GM12878 (cell line): ENCODE measurements around the gene FSHR. TPM values are rescaled to one million over a fixed set of nuclear protein-coding genes. Genes with fewer than 3 reads are reported as not detected.

Experiments
- ATAC-seq: fragments of 200-7000 bp; cut with Tn5 transposase; 3 replicates; pipeline ENCODE4 v1.9.1; 2020; ENCODE audit warnings: mild to moderate bottlenecking, moderate library complexity
- BruUV-seq: library from RNA; stranded (reverse); fragments of 400-500 nt; replicated peaks from 2 replicates; lab custom pipeline; 2021; lab: Mats Ljungman, UMichigan
- CTCF ChIA-PET: fragments of 300-600 bp; sonication (Branson Sonifier 250); formaldehyde crosslinking; extraction: SDS; loops from one replicate; lab custom pipeline; 2021; ENCODE audit warnings: inconsistent platforms; lab: Yijun Ruan, JAX
- POLR2A ChIA-PET: fragments of 350-600 bp; formaldehyde crosslinking; extraction: SDS; loops from one replicate; lab custom pipeline; 2021; ENCODE audit warnings: inconsistent platforms; lab: Charles Lee
- RAD21 ChIA-PET: fragments of 300-600 bp; sonication (Branson Sonifier 250); formaldehyde crosslinking; loops from one replicate; lab custom pipeline; 2023; ENCODE audit warnings: antibody characterized with exemption; ENCODE audit not compliant: unreplicated experiment; lab: Charles Lee
- SMC1A ChIA-PET: fragments of 300-600 bp; sonication (Branson Sonifier 250); formaldehyde crosslinking; loops from one replicate; lab custom pipeline; 2023; ENCODE audit not compliant: unreplicated experiment, uncharacterized antibody; lab: Charles Lee
- DNase-seq: peaks from one replicate; pipeline ENCODE4 v3.0.0-alpha.2; 2011; ENCODE audit warnings: low read depth, low spot score
- FAIRE-seq: peaks from 3 replicates; lab custom pipeline; 2011; peaks lifted over from hg19 to GRCh38; lab: Jason Lieb, UNC
- H2AFZ ChIP-seq: 2 replicates; pipeline ENCODE4 v1.6.0; 2011; ENCODE audit warnings: low read depth, low read length, control low read depth; ENCODE audit not compliant: control insufficient read depth
- H3K27ac ChIP-seq: 2 replicates; pipeline ENCODE4 v1.5.1; 2011; ENCODE audit warnings: control low read depth; ENCODE audit not compliant: control insufficient read depth, insufficient read depth
- H3K27me3 ChIP-seq, 2 experiments: replicated peaks in 1 of 2; 2 replicates each; pipeline versions ENCODE4 v1.6.0 to v1.6.1; 2011; ENCODE audit warnings: low read length in 1 of 2; ENCODE audit not compliant: control insufficient read depth in 2 of 2, insufficient read depth in 2 of 2
- H3K36me3 ChIP-seq, 2 experiments: 2 replicates each; pipeline ENCODE4 v1.5.1; 2011; ENCODE audit warnings: low read length in 1 of 2; ENCODE audit not compliant: control insufficient read depth in 2 of 2, insufficient read depth in 2 of 2
- H3K4me1 ChIP-seq: 2 replicates; pipeline ENCODE4 v1.6.1; 2011; ENCODE audit warnings: mild to moderate bottlenecking, low read length, moderate library complexity, mixed read lengths; ENCODE audit not compliant: control insufficient read depth, insufficient read depth
- H3K4me2 ChIP-seq: 2 replicates; pipeline ENCODE4 v1.6.0; 2011; ENCODE audit warnings: control low read depth; ENCODE audit not compliant: control insufficient read depth, insufficient read depth
- H3K4me3 ChIP-seq: fragments of 200-600 bp; sonication (generic); 2 replicates; pipeline ENCODE4 v1.5.1; 2016
- H3K79me2 ChIP-seq: 2 replicates; pipeline ENCODE4 v1.6.0; 2011; ENCODE audit warnings: low read length; ENCODE audit not compliant: control insufficient read depth, insufficient read depth
- H3K9ac ChIP-seq: 2 replicates; pipeline ENCODE4 v1.8.0; 2011; ENCODE audit warnings: low read length, control low read depth, mixed read lengths; ENCODE audit not compliant: control insufficient read depth, insufficient read depth
- H3K9me3 ChIP-seq: replicated peaks from 3 replicates; pipeline ENCODE4 v1.5.1; 2011; ENCODE audit warnings: mild to moderate bottlenecking, low read length; ENCODE audit not compliant: control insufficient read depth, insufficient read depth
- H4K20me1 ChIP-seq: 2 replicates; pipeline ENCODE4 v1.6.0; 2011; ENCODE audit not compliant: control insufficient read depth, insufficient read depth
- CTCF ChIP-seq, 3 experiments: IDR thresholded peaks in 2 of 3; conservative IDR thresholded peaks in 1 of 3; 2 replicates each; pipeline ENCODE4 v1.5.1; 2011; ENCODE audit warnings: low read depth in 3 of 3, low read length in 3 of 3, mild to moderate bottlenecking in 3 of 3, control low read depth in 2 of 3, moderate library complexity in 2 of 3, inconsistent platforms in 1 of 3, mixed read lengths in 1 of 3; ENCODE audit not compliant: control insufficient read depth in 2 of 3, insufficient read depth in 1 of 3; ENCODE audit errors: extremely low read depth in 1 of 3
- NFIC ChIP-seq: IDR thresholded peaks from 2 replicates; pipeline ENCODE4 v1.6.1; 2012; ENCODE audit warnings: low read depth, mild to moderate bottlenecking, inconsistent platforms, low read length, moderate library complexity
- WGBS: methylation state at CpG from one replicate; pipeline ENCODE4 v1.1.6; 2016; ENCODE audit warnings: low lambda C conversion rate; ENCODE audit not compliant: insufficient replicate concordance, insufficient coverage; ENCODE audit errors: missing lambda C conversion rate; 5-methylcytosine and 5-hydroxymethylcytosine counted together
- in situ Hi-C: fragments of 300-500 bp; cut with MboI; formaldehyde crosslinking; loops from 9 replicates; pipeline ENCODE4 v1.14.3; 2018; ENCODE audit warnings: mixed read lengths
- intact Hi-C: fragments of 100-400 bp; cut with micrococcal nuclease; formaldehyde crosslinking; loops from one replicate; pipeline ENCODE4 v1.14.2; 2022; ENCODE audit not compliant: unreplicated experiment
- polyA plus RNA-seq, 11 experiments: library from polyadenylated mRNA; depleted of rRNA in 4 of 11; unstranded in 6 of 11; stranded (reverse) in 5 of 11; fragments of >200 nt; fragmentation: Nextera tagmentation in 4 of 11; fragmentation: Illumina TruSeq in 1 of 11; extraction: Ambion mirVana in 4 of 11; extraction: Trizol in 1 of 11; gene quantifications; 1 replicate in 1 of 11; 2 replicates in 10 of 11; pipeline versions ENCODE4 v1.2.1 to v1.2.3, GENCODE V29; 2011 to 2016; ENCODE audit warnings: inconsistent platforms in 2 of 11, missing spikeins in 2 of 11, low read depth in 1 of 11
- total RNA-seq, 4 experiments: library from RNA; depleted of rRNA in 3 of 4; stranded (reverse); fragments of >200 nt in 3 of 4; fragmentation: Illumina TruSeq in 1 of 4; extraction: Trizol in 1 of 4; gene quantifications; 2 replicates each; pipeline versions ENCODE4 v1.2.1 to v1.2.3, GENCODE V29; 2013 to 2021
- TF ChIP-seq, protein P1 (sequence below): fragments of 450-650 bp; IDR thresholded peaks from 2 replicates; pipeline ENCODE4 v1.6.1; 2018; ENCODE audit warnings: borderline replicate concordance, mild to moderate bottlenecking; ENCODE audit not compliant: partially characterized antibody
- TF ChIP-seq, protein P2 (sequence below): IDR thresholded peaks from 2 replicates; pipeline ENCODE4 v1.6.1; 2012; ENCODE audit warnings: low read depth, low read length, improper control_type of control experiment

FSHR gene
- total and polyA plus RNA-seq, 10 of the 15 experiments (the other 5 are each of a cell fraction or from before 2014, with no cell fraction given) = not detected

GRCh38 chr2:48998449-48998848 lies 155.9 kb downstream of the FSHR start:
- Histone ChIP-seq H4K20me1 (no peaks in the 10 kb centered on the region), H3K4me1 (peaks cover 8% of the 10 kb centered on the region), H2AFZ (no peak overlapping the region), H3K4me3 (no peak overlapping the region), H3K27ac (no peak overlapping the region), H3K9me3 (no peaks in the 10 kb centered on the region), H3K36me3 (no peaks in the 10 kb centered on the region), H3K79me2 (no peaks in the 10 kb centered on the region), H3K27me3 (no peaks in the 10 kb centered on the region), H3K9ac (no peak overlapping the region), H3K4me2 (no peak overlapping the region)
- BruUV-seq = no TSS peak
- DNase-seq = no peak
- in situ Hi-C loops = no loop called here
- WGBS = 15% methylated on average over 2 of the region's 2 CpGs
- TF ChIP-seq, protein P1, sequence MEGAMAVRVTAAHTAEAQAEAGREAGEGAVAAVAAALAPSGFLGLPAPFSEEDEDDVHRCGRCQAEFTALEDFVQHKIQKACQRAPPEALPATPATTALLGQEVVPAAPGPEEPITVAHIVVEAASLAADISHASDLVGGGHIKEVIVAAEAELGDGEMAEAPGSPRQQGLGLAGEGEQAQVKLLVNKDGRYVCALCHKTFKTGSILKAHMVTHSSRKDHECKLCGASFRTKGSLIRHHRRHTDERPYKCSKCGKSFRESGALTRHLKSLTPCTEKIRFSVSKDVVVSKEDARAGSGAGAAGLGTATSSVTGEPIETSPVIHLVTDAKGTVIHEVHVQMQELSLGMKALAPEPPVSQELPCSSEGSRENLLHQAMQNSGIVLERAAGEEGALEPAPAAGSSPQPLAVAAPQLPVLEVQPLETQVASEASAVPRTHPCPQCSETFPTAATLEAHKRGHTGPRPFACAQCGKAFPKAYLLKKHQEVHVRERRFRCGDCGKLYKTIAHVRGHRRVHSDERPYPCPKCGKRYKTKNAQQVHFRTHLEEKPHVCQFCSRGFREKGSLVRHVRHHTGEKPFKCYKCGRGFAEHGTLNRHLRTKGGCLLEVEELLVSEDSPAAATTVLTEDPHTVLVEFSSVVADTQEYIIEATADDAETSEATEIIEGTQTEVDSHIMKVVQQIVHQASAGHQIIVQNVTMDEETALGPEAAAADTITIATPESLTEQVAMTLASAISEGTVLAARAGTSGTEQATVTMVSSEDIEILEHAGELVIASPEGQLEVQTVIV = no peak
- TF ChIP-seq NFIC (no peak), CTCF (IDR thresholded peaks at IDR 0.05 in 2 of 3, conservative IDR thresholded peaks at IDR 0.05 in 1 of 3; ENCODE audit: control insufficient read depth in 2 of 3, extremely low read depth in 1 of 3, insufficient read depth in 1 of 3, low read depth in 3 of 3, low read length in 3 of 3) (no peak)
- TF ChIP-seq, protein P2, sequence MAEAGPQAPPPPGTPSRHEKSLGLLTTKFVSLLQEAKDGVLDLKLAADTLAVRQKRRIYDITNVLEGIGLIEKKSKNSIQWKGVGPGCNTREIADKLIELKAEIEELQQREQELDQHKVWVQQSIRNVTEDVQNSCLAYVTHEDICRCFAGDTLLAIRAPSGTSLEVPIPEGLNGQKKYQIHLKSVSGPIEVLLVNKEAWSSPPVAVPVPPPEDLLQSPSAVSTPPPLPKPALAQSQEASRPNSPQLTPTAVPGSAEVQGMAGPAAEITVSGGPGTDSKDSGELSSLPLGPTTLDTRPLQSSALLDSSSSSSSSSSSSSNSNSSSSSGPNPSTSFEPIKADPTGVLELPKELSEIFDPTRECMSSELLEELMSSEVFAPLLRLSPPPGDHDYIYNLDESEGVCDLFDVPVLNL = no peak
- SMC1A ChIA-PET = no interaction called here
- intact Hi-C loops = no loop called here
- ATAC-seq = no peak
- RAD21 ChIA-PET = no interaction called here
- CTCF ChIA-PET = interaction anchor here (0.7 kb wide), 1 partner anchor 449 kb away, joined by 3 read pairs; no protein-coding TSS in a partner anchor
- POLR2A ChIA-PET = no interaction called here
- FAIRE-seq = no peak
